Inflammatory macrophage treated with lipopolysaccharide for 1 hour (primary cell): ENCODE results near the gene BTN1A1.
"Not testable (repeated sequence)": the region's sequence is repeated elsewhere in the genome, so short reads cannot be mapped to it uniquely, and the experiment has no call there.

Experiments used
- DNase-seq, 2 donors: peaks; one replicate each; pipeline ENCODE4 v3.0.0-alpha.2; 2020 to 2022

Gene BTN1A1

DNA sequence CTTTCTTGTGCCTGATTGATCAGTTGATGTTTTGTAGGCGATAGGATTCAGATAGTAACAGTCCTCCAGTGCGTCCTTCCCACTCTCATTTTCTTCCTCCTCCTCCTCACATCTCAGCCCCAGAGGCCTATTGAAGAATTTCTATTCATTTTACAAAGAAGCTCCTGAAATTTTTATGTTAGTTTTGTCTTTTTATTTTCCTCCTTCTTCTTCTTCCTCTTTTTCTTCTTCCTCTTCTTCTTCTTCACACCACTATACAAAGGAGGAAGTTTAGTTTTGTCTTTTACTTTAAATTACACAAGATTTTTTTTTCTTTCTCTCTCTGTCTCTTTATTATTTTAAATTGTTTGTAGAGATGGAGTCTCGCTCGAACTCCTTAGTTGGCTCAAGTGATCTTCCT is 23.2 kb upstream of the BTN1A1 start:
- no peak for DNase-seq

DNA sequence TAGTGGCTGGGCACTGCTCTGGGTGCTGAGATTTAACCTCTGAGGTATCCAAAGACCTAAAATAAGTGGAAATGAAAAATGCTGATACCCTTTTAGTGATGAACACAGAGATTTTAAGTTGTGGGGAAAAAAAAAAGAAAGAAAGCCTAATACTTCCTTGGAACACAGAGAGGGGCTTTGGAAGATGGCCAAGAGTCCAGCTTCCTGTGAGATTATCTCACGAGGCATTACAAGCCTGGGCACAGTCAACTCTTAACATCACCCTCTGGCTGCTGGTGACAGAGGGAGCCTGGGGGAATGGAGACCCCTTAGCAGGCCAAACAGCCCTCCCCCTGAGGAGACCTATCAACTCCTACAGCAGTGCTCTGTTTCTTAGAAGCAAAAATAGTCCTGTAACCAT is 22.7 kb upstream of the BTN1A1 start:
- no peak for DNase-seq

DNA sequence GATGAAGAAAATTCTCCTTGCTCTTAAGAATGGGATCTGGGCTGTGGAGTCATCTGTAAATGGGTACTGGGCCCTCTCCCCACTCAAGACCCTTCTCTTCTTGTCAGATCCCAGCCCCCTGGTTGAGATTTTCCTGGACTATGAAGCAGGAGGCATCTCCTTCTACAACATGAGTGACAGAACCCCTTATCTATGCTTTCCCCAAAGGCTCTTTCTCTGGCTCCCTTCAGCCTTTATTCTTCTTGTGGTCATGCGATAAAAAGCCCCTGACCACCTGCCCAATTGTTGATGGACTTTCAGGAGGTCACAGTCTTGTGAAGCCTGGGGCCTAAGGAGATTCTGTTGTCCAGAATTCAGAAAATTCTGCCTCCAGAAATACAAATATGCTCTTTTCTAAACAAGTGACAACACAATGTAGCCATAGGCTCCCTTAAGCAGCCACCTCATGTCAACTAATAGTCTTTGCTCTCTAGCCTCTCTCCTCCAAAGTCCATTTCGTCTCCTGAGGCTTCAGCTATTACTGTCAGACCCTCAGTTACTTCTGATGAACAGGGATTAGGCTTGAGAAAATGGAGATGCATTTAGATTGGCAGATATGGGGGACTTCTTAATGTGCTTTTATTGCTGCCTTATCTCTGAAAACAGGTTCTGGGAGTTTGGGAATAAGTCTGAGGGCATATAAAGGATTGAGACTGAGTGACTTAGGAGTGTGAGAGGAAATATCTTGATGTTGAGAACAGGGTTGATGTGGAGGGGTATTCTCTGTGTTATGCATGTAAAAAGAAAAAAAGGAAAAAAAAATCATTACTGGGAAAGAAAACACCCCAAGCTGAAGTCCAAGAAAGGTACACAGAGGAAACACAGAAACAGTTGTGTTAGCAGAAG is 21.8 kb upstream of the BTN1A1 start:
- DNase-seq = no peak

DNA sequence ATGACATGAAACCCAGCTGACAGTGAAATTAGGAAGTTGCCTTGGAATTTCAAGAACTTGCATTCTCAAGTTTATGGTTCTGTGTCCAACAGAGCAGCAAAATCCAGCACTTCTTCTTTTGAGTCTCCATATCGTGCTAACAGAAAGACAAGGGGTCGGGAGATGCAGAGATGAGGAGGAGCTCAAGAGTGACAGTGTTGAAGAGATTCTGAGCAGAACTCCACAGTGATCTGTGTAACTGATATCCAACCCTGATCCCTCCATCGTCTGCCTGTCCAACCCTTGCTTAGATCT is 21.2 kb upstream of the BTN1A1 start:
- DNase-seq = peak; percentile 61 to 65

DNA sequence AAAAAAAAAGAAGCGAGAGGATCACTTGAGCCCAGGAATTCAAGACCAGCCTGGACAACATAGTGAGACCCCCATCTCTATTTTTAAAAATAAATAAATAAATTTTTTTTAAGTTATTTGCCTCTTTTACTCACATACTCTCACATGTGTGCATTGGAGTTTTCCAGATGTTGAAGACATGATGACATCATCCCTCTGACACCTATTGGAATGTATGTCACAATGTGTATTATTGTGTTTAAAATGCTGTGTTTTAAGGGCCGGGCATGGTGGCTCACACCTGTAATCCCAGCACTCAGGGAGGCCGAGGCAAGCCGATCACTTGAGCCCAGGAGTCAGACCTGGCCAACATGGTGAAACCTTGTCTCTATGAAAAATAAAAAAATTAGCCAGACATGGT is 17.8 kb upstream of the BTN1A1 start:
- DNase-seq = no peak

DNA sequence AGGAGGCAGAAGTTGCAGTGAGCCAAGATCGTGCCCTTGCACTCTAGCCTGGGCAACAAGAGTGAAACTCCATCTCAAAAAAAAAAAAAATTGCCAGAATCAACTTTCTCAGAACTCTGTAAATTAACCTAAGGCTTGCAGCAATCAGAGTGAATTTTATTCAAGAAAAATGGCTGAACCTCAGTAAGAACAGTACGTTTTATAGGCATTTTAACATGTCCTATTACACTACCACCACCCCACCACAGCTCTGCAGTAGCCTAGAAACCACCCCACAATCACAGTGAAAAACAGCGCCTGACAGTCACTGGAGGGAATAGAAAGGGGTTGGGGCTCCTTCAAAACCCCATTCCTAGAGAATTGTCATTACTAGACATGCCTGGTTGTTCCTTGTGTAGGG is 16.4 kb upstream of the BTN1A1 start:
- DNase-seq = no peak

DNA sequence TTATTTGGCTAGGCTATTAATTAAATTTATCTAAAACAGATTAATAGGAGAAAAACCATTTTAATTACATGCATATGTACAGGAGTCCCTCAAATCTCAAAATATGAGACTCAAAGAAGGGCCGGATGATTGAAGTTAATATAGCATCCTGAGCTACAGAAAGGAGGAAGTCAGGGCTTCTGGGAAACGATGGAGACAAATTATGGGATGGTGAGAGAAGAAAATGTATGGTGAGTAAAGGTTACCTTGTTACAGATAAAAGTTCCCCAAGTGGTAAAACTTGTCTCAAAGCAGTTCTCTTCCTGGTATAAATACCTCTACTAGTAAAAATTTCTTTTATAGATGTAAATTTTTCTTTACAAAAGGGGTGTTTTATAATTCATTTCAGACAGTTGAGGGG is 15.9 kb upstream of the BTN1A1 start:
- no peak for DNase-seq

DNA sequence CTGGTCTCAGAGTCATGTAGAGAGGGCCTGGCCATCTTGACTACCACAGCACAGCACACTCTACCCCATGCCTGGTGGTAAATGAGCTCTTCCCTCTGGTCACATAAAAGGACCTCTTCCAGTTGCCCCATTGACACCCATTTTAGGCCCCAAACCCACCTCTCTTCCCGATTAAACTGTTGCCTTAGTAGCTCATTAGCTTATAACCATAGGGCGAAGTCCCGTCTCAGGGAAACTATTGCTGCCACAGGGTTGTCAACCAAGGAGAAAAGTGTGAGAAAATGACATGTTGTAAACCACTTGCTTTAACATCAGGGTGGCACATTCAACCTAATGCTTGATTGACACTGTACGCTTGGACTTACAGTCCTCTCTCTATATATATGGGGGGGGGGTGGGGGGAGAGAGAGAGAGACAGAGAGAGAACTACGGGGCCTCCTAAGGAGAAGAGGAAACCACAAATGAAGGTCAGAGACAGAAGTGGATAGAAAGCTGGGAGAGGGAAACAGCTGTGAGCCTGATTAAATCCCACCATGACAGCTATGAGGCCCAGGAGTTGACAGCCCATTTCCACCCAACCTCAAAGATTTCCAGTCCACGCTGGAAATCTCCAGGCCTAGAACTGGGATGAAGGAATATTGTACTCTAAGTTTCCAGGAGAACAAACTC is 14.9 kb upstream of the BTN1A1 start:
- DNase-seq = no peak

DNA sequence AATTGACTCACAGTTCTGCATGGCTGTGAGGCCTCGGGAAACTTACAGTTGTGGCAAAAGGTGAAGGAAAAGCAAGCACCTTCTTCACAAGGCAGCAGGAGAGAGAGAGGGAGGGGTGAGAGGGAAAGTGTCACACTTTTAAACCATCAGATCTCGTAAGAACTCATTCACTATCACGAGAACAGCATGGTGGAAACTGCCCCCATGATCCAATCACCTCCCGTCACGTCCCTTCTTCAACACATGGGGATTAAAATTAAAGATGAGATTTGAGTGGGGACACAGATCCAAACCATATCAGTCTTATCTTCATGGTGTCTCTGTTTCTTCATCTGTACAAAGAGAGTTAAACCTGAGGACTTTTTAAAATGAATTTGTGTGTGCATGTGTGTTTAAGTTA is 13.7 kb upstream of the BTN1A1 start:
- no peak for DNase-seq

DNA sequence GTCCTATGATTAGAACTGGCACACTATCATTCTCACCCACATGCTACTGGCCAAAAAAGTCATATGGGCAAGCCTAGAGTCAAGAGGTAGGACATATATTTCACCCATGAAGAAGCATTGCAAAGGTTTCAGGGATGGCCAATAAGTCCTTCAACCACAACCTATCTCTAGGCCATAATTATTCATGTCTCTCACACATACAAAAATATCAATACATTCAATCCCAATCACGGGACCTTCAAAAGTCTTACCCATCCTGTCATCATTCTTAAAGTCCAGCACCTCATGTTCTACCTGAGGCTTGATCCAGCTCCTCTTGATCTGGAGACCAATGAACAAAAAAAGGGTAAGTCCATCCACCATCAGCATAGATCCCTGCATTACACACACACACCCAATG is 12.6 kb upstream of the BTN1A1 start:
- no peak for DNase-seq

DNA sequence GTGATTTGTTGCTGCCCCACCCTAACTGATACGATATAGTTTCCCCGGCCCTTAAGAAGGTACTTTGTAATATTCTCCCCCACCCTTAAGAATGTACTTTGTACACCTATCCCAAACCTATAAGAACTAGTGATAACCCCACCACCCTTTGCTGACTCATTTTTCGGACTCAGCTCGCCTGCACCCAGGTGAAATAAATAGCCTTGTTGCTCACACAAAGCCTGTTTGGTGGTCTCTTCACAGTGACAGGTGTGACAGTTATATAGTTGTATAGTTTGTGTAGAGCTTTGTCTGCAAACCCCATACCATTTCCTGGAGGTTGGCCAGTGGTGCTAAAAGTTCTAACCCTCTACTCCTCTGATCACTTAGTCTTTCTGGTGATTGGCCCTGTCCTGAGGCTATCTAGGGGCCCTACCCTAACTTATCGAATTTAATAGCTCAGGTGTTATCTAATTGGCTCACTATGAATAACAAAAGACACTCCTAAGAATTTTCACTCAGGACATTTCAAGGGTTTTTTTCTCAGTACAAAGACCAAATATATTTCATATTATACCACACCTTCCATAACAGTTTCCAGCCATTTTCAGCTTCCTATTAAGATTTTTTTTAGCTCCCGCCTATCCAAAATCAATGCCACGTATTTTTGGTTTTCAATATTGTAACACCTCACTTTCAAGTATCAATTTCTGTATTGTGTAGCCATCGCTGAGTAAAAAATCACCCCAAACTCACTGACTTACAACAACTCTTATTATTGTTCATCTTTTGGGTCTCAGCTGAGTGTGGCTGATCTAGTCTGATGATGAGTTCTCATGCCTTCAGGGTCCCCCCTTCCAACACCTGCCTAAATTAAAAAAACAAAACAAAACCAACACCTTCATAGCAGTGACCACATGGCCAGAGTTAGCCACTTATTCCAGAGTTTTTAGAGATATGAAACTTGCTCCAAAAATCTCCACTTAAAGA is 9.8 kb upstream of the BTN1A1 start:
- no peak for DNase-seq

DNA sequence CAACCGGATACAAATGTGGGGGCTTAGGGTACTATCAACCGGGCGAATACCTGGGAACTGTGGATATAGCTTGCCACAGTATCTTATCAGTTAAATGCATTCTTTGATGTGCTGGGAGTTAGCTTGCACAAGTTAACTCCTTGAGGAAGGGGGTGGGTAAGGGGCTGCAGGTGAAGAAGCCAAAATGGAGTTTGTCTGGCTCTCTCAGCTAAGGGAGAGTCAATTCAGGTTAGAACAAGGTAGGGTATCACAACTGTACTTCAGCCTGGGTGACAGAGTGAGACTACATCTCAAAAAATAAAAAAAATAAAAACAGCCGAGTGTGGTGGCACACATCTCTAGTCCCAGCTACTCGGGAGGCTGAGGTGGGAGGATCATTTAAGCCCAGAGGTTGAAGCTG is 8.5 kb upstream of the BTN1A1 start:
- no peak for DNase-seq

DNA sequence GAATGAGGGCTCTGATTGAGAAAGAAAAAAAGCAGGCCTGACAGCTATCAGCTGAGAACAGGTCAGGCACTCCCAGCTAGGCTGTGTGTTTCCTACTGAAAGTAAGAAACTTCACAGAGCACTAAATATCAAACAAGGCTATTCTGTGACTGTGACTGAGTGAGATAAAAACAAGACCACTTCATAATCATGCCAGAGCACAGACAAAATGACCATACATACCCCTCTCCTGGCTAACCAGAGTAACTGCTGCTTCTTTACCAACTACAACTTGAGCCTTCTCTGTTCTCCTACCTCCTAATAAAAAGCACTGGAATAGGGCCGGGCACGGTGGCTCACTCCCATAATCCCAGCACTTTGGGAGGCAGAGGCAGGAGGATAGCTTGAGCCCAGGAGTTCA is 6.8 kb upstream of the BTN1A1 start:
- no peak for DNase-seq

DNA sequence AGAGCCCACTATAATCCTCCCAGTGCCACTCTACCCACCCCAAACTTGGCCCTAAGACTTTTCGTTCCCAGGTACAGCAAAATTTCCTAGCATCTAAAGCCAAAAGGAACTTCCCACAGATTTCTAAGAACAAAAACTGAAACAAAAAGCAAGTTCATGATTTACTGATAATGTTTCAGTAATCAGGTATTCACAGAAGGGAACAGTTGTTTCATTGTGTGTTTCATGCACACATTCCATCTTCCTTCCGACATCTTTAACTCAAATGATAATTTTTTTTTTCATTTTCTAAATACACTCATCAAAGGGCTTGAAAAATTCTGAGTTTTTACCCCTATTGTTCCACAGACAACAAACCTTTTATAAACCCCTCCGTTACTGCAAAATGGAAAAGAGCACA is 6.0 kb upstream of the BTN1A1 start:
- no peak for DNase-seq

DNA sequence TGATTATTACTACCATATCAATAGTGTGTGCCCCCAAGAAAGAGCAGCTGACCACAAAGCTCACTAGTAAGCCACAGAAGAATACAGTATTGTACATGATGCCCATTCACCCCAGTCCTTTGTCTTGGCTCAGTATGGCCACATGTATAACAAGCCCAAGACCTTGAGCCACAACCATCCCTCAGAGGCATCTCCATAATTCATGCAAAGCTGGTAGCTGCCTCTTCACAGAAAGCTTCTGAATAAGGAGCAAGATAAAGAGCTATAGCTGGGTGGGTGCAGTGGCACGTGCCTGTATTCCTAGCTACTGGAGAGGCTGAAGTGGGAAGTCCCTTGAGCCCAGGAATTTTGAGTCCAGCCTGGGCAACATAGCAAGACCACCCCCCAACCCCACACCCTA is 4.8 kb upstream of the BTN1A1 start:
- no peak for DNase-seq

DNA sequence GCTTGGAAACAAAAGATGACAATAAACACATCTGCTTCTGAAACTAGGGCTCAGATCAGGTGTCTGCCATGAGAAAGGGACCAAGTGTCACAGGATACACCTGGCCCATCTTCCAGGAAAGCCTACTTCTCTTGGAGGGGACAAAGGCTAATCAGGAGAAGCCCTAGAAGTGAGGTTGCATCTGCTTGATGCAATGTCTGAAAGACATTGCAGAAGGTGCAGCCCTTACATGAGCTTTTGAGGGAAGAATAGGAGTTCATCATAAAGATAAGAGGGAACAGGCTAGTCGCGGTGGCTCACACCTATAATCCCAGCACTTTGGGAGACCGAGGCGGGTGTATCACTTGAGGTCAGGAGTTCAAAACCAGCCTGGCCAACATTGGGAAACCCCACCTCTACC is 2.5 kb upstream of the BTN1A1 start:
- no peak for DNase-seq

DNA sequence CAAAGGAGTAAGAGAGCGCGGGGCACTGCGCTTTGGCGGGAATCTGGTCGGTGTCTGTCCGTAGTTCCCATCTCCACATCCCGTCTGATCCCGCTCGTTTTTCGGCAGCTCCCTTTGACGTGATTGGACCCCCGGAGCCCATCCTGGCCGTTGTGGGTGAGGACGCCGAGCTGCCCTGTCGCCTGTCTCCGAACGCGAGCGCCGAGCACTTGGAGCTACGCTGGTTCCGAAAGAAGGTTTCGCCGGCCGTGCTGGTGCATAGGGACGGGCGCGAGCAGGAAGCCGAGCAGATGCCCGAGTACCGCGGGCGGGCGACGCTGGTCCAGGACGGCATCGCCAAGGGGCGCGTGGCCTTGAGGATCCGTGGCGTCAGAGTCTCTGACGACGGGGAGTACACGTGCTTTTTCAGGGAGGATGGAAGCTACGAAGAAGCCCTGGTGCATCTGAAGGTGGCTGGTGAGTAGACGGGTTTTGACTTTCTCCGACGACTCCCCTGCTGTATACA is 1.4 kb downstream of the BTN1A1 start:
- peak; percentile 21 to 39 for DNase-seq

DNA sequence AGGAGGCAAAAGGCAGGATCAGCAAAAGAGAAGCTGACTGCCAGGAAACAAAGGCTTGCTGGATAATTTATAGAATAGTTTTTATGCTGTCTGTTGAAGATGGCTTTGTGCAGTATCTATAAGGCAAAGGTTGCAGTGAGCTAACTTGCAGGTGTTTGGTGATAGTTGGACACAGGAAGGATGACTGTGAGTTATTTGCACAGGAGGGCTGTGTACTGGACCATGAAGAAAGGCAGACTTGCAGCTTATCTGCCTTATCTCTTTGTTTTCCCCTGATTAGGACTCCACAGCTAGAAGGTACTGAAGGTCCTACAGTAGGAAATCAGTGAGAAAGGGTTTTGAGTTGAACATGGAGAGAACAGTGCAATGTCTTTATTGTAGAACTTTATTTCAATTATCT is 2.1 kb downstream of the BTN1A1 start:
- DNase-seq = no peak

DNA sequence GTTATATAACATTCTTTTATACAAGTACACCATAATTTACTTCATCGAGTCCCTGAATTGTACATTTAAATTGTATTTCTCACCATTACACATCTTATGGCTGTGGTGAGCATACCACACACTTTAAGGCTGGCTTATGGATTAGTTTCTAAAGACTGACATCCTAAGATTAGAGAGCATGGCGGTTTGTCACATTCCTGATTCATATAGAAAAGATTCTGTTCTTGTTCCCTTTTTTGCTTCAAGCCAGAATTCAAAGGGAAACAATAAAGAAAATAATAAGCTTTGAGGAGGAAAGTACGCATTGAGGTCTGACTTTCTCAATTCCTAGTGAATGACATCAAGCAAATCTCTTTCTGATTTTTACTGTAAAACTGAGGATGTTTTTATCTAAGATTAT is 2.5 kb downstream of the BTN1A1 start:
- no peak for DNase-seq

DNA sequence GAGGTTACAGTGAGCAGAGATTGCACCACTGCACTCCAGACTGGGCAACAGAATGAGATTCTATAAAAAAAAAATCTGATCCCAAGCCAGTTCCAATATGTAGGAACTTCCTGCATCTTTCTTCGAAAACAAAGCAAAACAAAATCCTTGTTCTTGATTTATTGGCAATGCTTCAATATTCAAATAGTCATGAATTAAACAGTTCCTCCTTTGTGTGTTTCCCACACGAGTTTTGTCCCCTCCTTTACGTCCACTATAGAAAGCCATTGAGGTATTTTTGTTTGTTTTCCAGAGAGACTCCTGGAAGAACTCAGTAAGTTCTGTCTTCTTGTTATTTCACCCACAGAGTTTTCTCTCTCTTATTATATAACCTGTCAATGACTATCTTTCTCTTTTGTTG is 7.6 kb downstream of the BTN1A1 start:
- no peak for DNase-seq

DNA sequence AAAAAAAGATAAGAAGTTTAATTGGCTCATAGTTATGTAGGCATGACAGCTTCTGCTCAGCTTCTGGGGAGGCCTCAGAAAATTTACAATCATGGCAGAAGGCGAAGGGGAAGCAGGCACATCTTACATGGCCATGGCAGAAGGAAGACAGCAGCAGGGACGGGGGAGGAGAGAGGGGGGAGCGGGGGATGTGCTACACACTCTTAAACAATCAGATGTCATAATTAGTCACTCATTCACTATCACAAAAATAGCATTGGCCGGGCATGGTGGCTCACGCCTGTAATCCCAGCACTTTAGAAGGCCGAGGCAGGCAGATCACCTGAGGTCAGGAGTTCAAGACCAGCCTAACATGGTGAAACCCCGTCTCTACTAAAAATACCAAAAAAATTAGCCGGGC is 10.9 kb downstream of the BTN1A1 start:
- not testable (repeated sequence) for DNase-seq

DNA sequence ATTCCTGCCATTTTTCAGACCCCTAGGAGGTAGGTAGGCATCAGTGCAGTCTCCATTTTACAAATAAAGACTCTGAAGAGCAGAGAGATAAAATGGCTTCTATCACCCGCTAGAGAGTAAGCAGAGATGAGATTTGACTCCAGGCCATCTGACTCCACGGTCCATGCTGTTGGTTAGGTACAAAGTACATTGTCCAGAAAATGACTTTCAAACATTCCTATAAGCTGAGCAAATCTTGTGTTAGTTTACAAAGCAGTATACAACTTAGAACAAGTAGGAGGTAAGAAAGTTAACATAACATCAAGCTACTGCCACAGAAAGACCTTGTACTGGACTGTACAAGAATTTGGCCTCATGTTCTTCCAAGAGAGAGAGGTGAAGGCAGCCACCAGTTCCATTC is 14.9 kb downstream of the BTN1A1 start:
- DNase-seq = no peak
